ENCODE data around the gene QPRT. TPM values are rescaled to one million over a fixed set of nuclear protein-coding genes. Genes with fewer than 3 reads are reported as not detected.
A peak's percentile ranks its signal among the peaks of the same experiment; 100 is the strongest.

QPRT gene
- total and polyA plus RNA-seq, 12 donors: 3.8 to 34.1 (median 24.6) TPM

DNA sequence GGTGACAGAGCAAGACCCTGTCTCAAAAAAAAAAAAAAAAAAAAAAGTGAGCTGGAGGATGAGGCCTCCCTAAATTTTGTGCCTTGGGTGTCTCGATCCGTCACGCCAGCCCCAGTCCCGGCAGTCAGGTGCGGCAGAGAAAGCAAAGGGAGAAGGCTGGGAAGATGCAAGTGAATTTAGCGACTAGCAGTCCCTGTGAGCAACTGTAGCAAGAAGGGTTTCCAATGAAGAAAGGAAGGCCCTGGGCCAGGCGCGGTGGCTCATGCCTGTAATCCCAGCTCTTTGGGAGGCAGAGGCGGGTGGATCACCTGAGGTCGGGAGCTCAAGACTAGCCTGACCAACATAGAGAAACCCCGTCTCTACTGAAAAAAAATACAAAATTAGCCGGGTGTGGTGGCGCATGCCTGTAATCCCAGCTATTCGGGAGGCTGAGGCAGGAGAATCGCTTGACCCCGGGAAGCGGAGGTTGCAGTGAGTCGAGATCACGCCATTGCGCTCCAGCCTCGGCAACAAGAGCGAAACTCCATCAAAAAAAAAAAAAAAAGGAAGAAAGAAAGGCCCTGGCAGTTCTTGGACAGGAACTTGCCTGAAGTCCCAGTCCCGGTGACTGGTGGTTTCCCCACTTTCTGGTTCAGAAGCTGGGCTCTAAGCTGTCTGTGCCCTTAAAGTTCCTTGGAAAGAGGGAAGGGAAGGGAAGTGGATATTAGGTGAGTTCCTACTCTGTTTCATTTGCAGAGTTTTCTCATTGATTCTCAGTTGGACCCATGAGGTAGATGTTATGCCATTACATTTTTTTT lies 1.8 kb upstream of the QPRT start:
- H3K36me3 ChIP-seq: no peaks in the 10 kb centered on the region
- no peaks in the 10 kb centered on the region for H3K9me3 ChIP-seq
- no peak overlapping the region for H3K27ac ChIP-seq
- no peak for TF ChIP-seq CTCF (IDR thresholded peaks at IDR 0.05)
- intact Hi-C loops (cut with DNase I): no loop called here
- ATAC-seq: no peak
- H3K27me3 ChIP-seq: no peaks in the 10 kb centered on the region
- WGBS, 2 donors: 93 to 95% methylated on average over 23 of the region's 23 CpGs
- no peak overlapping the region for H3K4me3 ChIP-seq
- peaks cover 0 to 45% (median 4%) of the 10 kb centered on the region in 9 donors for H3K4me1 ChIP-seq
- no peak for DNase-seq

DNA sequence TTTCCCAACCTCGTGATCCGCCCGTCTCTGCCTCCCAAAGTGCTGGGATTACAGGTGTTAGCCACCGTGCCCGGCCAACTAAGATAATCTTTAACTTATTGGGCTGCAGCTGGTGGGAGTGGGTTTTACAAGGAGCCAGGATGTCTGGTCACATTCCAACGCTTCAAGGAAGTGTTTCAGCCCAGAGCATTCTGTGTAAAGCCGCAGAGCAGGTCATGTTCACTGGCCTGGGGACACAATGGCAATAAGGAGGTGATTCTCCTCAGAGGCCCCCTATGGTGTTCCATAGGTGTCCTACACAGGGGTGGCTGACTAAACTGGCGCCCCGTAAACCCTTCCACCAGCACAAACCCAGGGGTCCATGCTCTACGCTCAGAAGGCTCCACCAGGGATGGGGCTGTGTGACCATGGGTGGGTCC lies 1.2 kb downstream of the QPRT start:
- H3K36me3 ChIP-seq: peaks cover 0 to 2% (median 0%) of the 10 kb centered on the region in 9 donors
- ATAC-seq (no peak), DNase-seq (no peak)
- peaks cover 0 to 35% (median 0%) of the 10 kb centered on the region in 9 donors for H3K4me1 ChIP-seq
- H3K9me3 ChIP-seq: no peaks in the 10 kb centered on the region
- no peaks in the 10 kb centered on the region for H3K27me3 ChIP-seq
- no peak for TF ChIP-seq CTCF (IDR thresholded peaks at IDR 0.05)
- peak overlapping the region in 3 of 10 donors; percentile 42 to 53 (median 48) for H3K4me3 ChIP-seq
- intact Hi-C loops (cut with DNase I): no loop called here
- no peak overlapping the region for H3K27ac ChIP-seq
- WGBS, 2 donors: 77 to 78% methylated on average over 10 of the region's 10 CpGs

- no peak for DNase-seq
- intact Hi-C loops (cut with DNase I): no loop called here
- H3K9me3 ChIP-seq: no peaks in the 10 kb centered on the region
- H3K27ac ChIP-seq: no peak overlapping the region
- H3K4me3 ChIP-seq: no peak overlapping the region
- H3K27me3 ChIP-seq: no peaks in the 10 kb centered on the region
- TF ChIP-seq CTCF (IDR thresholded peaks at IDR 0.05): no peak
- H3K36me3 ChIP-seq: peaks cover 0 to 2% (median 0%) of the 10 kb centered on the region in 9 donors
- peaks cover 0 to 23% (median 0%) of the 10 kb centered on the region in 9 donors for H3K4me1 ChIP-seq
- 93 to 96% methylated on average over 9 of the region's 9 CpGs for WGBS, 2 donors
- no peak for ATAC-seq
Measured at GRCh38 chr16:29683543-29684090, 4.6 kb downstream of the QPRT start.

- ATAC-seq: no peak
- H3K27me3 ChIP-seq: no peaks in the 10 kb centered on the region
- no peak overlapping the region for H3K4me3 ChIP-seq
- H3K4me1 ChIP-seq: peaks cover 0 to 13% (median 0%) of the 10 kb centered on the region in 9 donors
- no peak for DNase-seq
- H3K27ac ChIP-seq: no peak overlapping the region
- H3K36me3 ChIP-seq: peaks cover 0 to 2% (median 0%) of the 10 kb centered on the region in 9 donors
- no peaks in the 10 kb centered on the region for H3K9me3 ChIP-seq
- 90 to 93% methylated on average over 10 of the region's 10 CpGs for WGBS, 2 donors
- intact Hi-C loops (cut with DNase I): no loop called here
- TF ChIP-seq CTCF (IDR thresholded peaks at IDR 0.05): no peak
Measured at GRCh38 chr16:29684679-29685078, 5.7 kb downstream of the QPRT start.

Data from heart right ventricle (tissue), 16 donors.